Mammary epithelial cell (primary cell): Measurements from ENCODE around the gene ITGA5.

Experiments
- CTCF ChIP-seq, 2 donors: IDR thresholded peaks in 1 of 2; conservative IDR thresholded peaks in 1 of 2; 2 replicates each; pipeline ENCODE4 v1.5.1; 2011 to 2012; ENCODE audit warnings: inconsistent platforms in 2 of 2, low read length in 2 of 2, mild to moderate bottlenecking in 2 of 2, control low read depth in 1 of 2, low read depth in 1 of 2; ENCODE audit not compliant: insufficient read depth in 1 of 2; ENCODE audit errors: extremely low read depth in 1 of 2
- EZH2 ChIP-seq: IDR thresholded peaks from 2 replicates; pipeline ENCODE4 v1.6.1; 2012; ENCODE audit warnings: low read length, inconsistent platforms, borderline replicate concordance

GRCh38 chr12:54351341-54351740 is 67.7 kb downstream of the ITGA5 start:
- TF ChIP-seq CTCF (conservative IDR thresholded peaks at IDR 0.05 in 1 of 2, IDR thresholded peaks at IDR 0.05 in 1 of 2; ENCODE audit: extremely low read depth in 1 of 2, insufficient read depth in 1 of 2, low read depth in 1 of 2, low read length in 2 of 2) (no peak), EZH2 (no peak)
